Measurements from ENCODE around the gene ERMAP.
"Not testable (repeated sequence)": the region's sequence is repeated elsewhere in the genome, so short reads cannot be mapped to it uniquely, and the experiment has no call there.

The ERMAP gene

GRCh38 chr1:42807056-42807668 lies 9.8 kb upstream of the ERMAP start:
- DNase-seq (ENCODE audit: low read depth in 2 of 2): no peak

- not testable (repeated sequence) for DNase-seq (ENCODE audit: low read depth in 2 of 2)
Observed at GRCh38 chr1:42814815-42815214, 2.1 kb upstream of the ERMAP start.

GRCh38 chr1:42815941-42816584 lies 859 bp upstream of the ERMAP start:
- peak in 1 of 2 donors; percentile 0 for DNase-seq (ENCODE audit: low read depth in 2 of 2)

GRCh38 chr1:42817440-42817767 lies 482 bp downstream of the ERMAP start:
- DNase-seq (ENCODE audit: low read depth in 2 of 2): no peak

GRCh38 chr1:42817976-42818375 lies 1.1 kb downstream of the ERMAP start:
- DNase-seq (ENCODE audit: low read depth in 2 of 2): no peak

- DNase-seq (ENCODE audit: low read depth in 2 of 2): no peak
Observed at GRCh38 chr1:42820813-42821212, 3.9 kb downstream of the ERMAP start.

- no peak for DNase-seq (ENCODE audit: low read depth in 2 of 2)
Observed at GRCh38 chr1:42821690-42822089, 4.8 kb downstream of the ERMAP start.

GRCh38 chr1:42822800-42823392 lies 6.0 kb downstream of the ERMAP start:
- no peak for DNase-seq (ENCODE audit: low read depth in 2 of 2)

GRCh38 chr1:42824481-42825035 lies 7.6 kb downstream of the ERMAP start:
- DNase-seq (ENCODE audit: low read depth in 2 of 2): no peak

GRCh38 chr1:42825036-42825851 lies 8.3 kb downstream of the ERMAP start:
- DNase-seq (ENCODE audit: low read depth in 2 of 2): no peak

- no peak for DNase-seq (ENCODE audit: low read depth in 2 of 2)
Observed at GRCh38 chr1:42830631-42831030, 13.7 kb downstream of the ERMAP start.

- no peak for DNase-seq (ENCODE audit: low read depth in 2 of 2)
Observed at GRCh38 chr1:42831273-42831672, 14.4 kb downstream of the ERMAP start.

- DNase-seq (ENCODE audit: low read depth in 2 of 2): no peak
Observed at GRCh38 chr1:42832641-42833240, 15.8 kb downstream of the ERMAP start.

GRCh38 chr1:42833981-42834380 lies 17.1 kb downstream of the ERMAP start:
- DNase-seq (ENCODE audit: low read depth in 2 of 2): no peak

GRCh38 chr1:42834803-42835202 lies 17.9 kb downstream of the ERMAP start:
- DNase-seq (ENCODE audit: low read depth in 2 of 2): no peak

GRCh38 chr1:42835422-42835821 lies 18.5 kb downstream of the ERMAP start:
- no peak for DNase-seq (ENCODE audit: low read depth in 2 of 2)

GRCh38 chr1:42837709-42838108 lies 20.8 kb downstream of the ERMAP start:
- no peak for DNase-seq (ENCODE audit: low read depth in 2 of 2)

GRCh38 chr1:42838482-42839190 lies 21.7 kb downstream of the ERMAP start:
- DNase-seq (ENCODE audit: low read depth in 2 of 2): no peak

- no peak for DNase-seq (ENCODE audit: low read depth in 2 of 2)
Observed at GRCh38 chr1:42841010-42841409, 24.1 kb downstream of the ERMAP start.

GRCh38 chr1:42841440-42842147 lies 24.7 kb downstream of the ERMAP start:
- no peak for DNase-seq (ENCODE audit: low read depth in 2 of 2)

All from stimulated activated CD4-positive, alpha-beta T cell treated with anti-CD3 and anti-CD28 coated beads, Interleukin-15, amount 100 ng/mL, for 48 hours (primary cell).